H1 (cell line): ENCODE data around the gene RALGAPA2. TPM values are rescaled to one million over a fixed set of nuclear protein-coding genes. Genes with fewer than 3 reads are reported as not detected.

Experiments used
- CHD7 ChIP-seq: fragments of 300-600 bp; sonication (generic); IDR thresholded peaks from 2 replicates; pipeline ENCODE4 v1.7.1; 2012; ENCODE audit warnings: low read length, moderate library complexity, mild to moderate bottlenecking, inconsistent platforms; ENCODE audit not compliant: insufficient replicate concordance
- RFX5 ChIP-seq: IDR thresholded peaks from 2 replicates; pipeline ENCODE4 v1.6.1; 2011; ENCODE audit warnings: low read depth, low read length, improper control_type of control experiment, borderline replicate concordance
- polyA plus RNA-seq, 7 experiments: library from polyadenylated mRNA; depleted of rRNA in 3 of 7; stranded (reverse) in 5 of 7; unstranded in 2 of 7; fragments of >200 nt in 5 of 7; fragments of 200-250 nt in 2 of 7; gene quantifications; 1 replicate in 5 of 7; 2 replicates in 1 of 7; 4 replicates in 1 of 7; pipeline versions ENCODE4 v1.2.1 to v1.2.3, GENCODE V29; 2011 to 2013; ENCODE audit warnings: missing spikeins in 2 of 7, mixed read lengths in 2 of 7
- total RNA-seq: library from RNA; stranded (reverse); fragmentation: NEBNext Ultra II Directional; extraction: Animal tissue kit (Norgen Biotek cat#: 25700); gene quantifications from 2 replicates; pipeline ENCODE4 v1.2.1, GENCODE V29; 2021

Gene RALGAPA2
- total and polyA plus RNA-seq, 2 of the 8 experiments (the other 6 are each of a cell fraction or from before 2014, with no cell fraction given), result 5.1 to 25.5 TPM

GRCh38 chr20:20432618-20433286, 279.7 kb downstream of the RALGAPA2 start (continued):
- TF ChIP-seq CHD7 (no peak), RFX5 (no peak)
